K562 (cell line): ENCODE data around the gene MPDZ.

Experiments
- ATF7 ChIP-seq: fragments of 450-650 bp; IDR thresholded peaks from 2 replicates; pipeline ENCODE4 v1.7.1; 2014; ENCODE audit warnings: mild to moderate bottlenecking, moderate library complexity
- CREB1 ChIP-seq, 2 experiments: sonication (generic) in 1 of 2; formaldehyde crosslinking in 1 of 2; IDR thresholded peaks; 2 replicates each; pipeline versions ENCODE4 v1.6.1 to v1.8.0; 2012 to 2022; ENCODE audit warnings: inconsistent platforms in 1 of 2, mild to moderate bottlenecking in 1 of 2, missing genetic modification reagents in 1 of 2, moderate library complexity in 1 of 2
- E2F4 ChIP-seq: sonication (generic); formaldehyde crosslinking; IDR thresholded peaks from 2 replicates; pipeline ENCODE4 v1.8.0; 2022; ENCODE audit warnings: mild to moderate bottlenecking, low read depth, missing genetic modification reagents
- EP300 ChIP-seq: IDR thresholded peaks from 2 replicates; pipeline ENCODE4 v1.6.1; 2012; ENCODE audit warnings: low read length, improper control_type of control experiment
- POLR2AphosphoS5 ChIP-seq: IDR thresholded peaks from 2 replicates; pipeline ENCODE4 v1.6.1; 2011; ENCODE audit warnings: mild to moderate bottlenecking, low read depth, low read length, moderate library complexity; ENCODE audit not compliant: control insufficient read depth, insufficient read depth
- SIRT6 ChIP-seq: IDR thresholded peaks from one replicate; pipeline ENCODE4 v1.6.1; 2012; ENCODE audit warnings: low read depth, mild to moderate bottlenecking, control low read depth, inconsistent platforms, low read length, moderate library complexity
- ZBTB7A ChIP-seq: IDR thresholded peaks from 2 replicates; pipeline ENCODE4 v1.6.1; 2011; ENCODE audit warnings: low read depth, mild to moderate bottlenecking, low read length, moderate library complexity, borderline replicate concordance; ENCODE audit not compliant: control insufficient read depth
- ZNF274 ChIP-seq: IDR thresholded peaks from 2 replicates; pipeline ENCODE4 v1.6.1; 2011; ENCODE audit warnings: low read depth, mild to moderate bottlenecking, low read length, moderate library complexity, borderline replicate concordance
- TF ChIP-seq, protein P1 (sequence below), 3 experiments: IDR thresholded peaks in 2 of 3; conservative IDR thresholded peaks in 1 of 3; 2 replicates each; pipeline ENCODE4 v1.5.1; 2011 to 2012; ENCODE audit warnings: low read length in 3 of 3, mild to moderate bottlenecking in 3 of 3, control low read depth in 2 of 3, improper control_type of control experiment in 1 of 3, inconsistent platforms in 1 of 3, low read depth in 1 of 3, mixed read lengths in 1 of 3, moderate library complexity in 1 of 3; ENCODE audit not compliant: insufficient read depth in 2 of 3

GRCh38 chr9:13122756-13123369, 156.6 kb downstream of the MPDZ start:
- TF ChIP-seq ZBTB7A (no peak), SIRT6 (no peak), POLR2AphosphoS5 (no peak), EP300 (no peak), ZNF274 (no peak), CREB1 (IDR thresholded peaks at IDR 0.05) (no peak), CREB1 (CRISPR knock-in tag; IDR thresholded peaks at IDR 0.05) (no peak), ATF7 (no peak), E2F4 (CRISPR knock-in tag) (no peak)
- TF ChIP-seq, protein P1, sequence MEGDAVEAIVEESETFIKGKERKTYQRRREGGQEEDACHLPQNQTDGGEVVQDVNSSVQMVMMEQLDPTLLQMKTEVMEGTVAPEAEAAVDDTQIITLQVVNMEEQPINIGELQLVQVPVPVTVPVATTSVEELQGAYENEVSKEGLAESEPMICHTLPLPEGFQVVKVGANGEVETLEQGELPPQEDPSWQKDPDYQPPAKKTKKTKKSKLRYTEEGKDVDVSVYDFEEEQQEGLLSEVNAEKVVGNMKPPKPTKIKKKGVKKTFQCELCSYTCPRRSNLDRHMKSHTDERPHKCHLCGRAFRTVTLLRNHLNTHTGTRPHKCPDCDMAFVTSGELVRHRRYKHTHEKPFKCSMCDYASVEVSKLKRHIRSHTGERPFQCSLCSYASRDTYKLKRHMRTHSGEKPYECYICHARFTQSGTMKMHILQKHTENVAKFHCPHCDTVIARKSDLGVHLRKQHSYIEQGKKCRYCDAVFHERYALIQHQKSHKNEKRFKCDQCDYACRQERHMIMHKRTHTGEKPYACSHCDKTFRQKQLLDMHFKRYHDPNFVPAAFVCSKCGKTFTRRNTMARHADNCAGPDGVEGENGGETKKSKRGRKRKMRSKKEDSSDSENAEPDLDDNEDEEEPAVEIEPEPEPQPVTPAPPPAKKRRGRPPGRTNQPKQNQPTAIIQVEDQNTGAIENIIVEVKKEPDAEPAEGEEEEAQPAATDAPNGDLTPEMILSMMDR (IDR thresholded peaks at IDR 0.05 in 2 of 3, conservative IDR thresholded peaks at IDR 0.05 in 1 of 3; ENCODE audit: insufficient read depth in 2 of 3, low read depth in 1 of 3, low read length in 3 of 3) = no peak; a peak in 1 of 6 replicates
